IMR-90 (cell line): ENCODE results near the gene TEX14. TPM values are rescaled to one million over a fixed set of nuclear protein-coding genes. Genes with fewer than 3 reads are reported as not detected.

Experiments used
- ATAC-seq: fragments of 200-7000 bp; cut with Tn5 transposase; 2 replicates; pipeline ENCODE4 v1.9.1; 2020; ENCODE audit warnings: low read depth, mild to moderate bottlenecking, moderate library complexity
- BruUV-seq: library from RNA; stranded (reverse); fragments of 400-500 nt; replicated peaks from 2 replicates; lab custom pipeline; 2021; lab: Mats Ljungman, UMichigan
- CTCF ChIA-PET: fragments of 300-600 bp; formaldehyde crosslinking; extraction: SDS; loops from one replicate; lab custom pipeline; 2021; ENCODE audit warnings: antibody characterized with exemption; lab: Yijun Ruan, JAX
- POLR2A ChIA-PET: fragments of 300-600 bp; sonication (Branson Sonifier 250); formaldehyde crosslinking; loops from one replicate; lab custom pipeline; 2022; ENCODE audit warnings: antibody characterized with exemption; ENCODE audit not compliant: unreplicated experiment; lab: Charles Lee
- DNase-seq: peaks from one replicate; pipeline ENCODE4 v3.0.0; 2013
- H2AFZ ChIP-seq: replicated peaks from 2 replicates; pipeline ENCODE3; 2013; ENCODE audit warnings: low read length, mild to moderate bottlenecking; ENCODE audit not compliant: poor library complexity
- H2AK5ac ChIP-seq: 2 replicates; pipeline ENCODE4 v1.6.1; 2013; ENCODE audit warnings: low read depth, low read length, inconsistent platforms
- H2AK9ac ChIP-seq: replicated peaks from 2 replicates; pipeline ENCODE3; 2013; ENCODE audit warnings: mild to moderate bottlenecking, low read depth, low read length, moderate library complexity; ENCODE audit not compliant: poor library complexity
- H2BK120ac ChIP-seq: 2 replicates; pipeline ENCODE4 v1.6.1; 2013; ENCODE audit warnings: low read depth, low read length, inconsistent platforms
- H2BK15ac ChIP-seq: 3 replicates; pipeline ENCODE4 v1.6.1; 2013; ENCODE audit warnings: low read depth, low read length, inconsistent platforms
- H2BK20ac ChIP-seq: 2 replicates; pipeline ENCODE4 v1.6.1; 2013; ENCODE audit warnings: low read depth, mild to moderate bottlenecking, inconsistent platforms, low read length, moderate library complexity
- H2BK5ac ChIP-seq: 2 replicates; pipeline ENCODE4 v1.6.1; 2013; ENCODE audit warnings: mild to moderate bottlenecking, low read depth, low read length, inconsistent platforms; ENCODE audit not compliant: poor library complexity, severe bottlenecking
- H3K14ac ChIP-seq: replicated peaks from 2 replicates; pipeline ENCODE4 v1.6.1; 2013; ENCODE audit warnings: low read depth, low read length, inconsistent platforms
- H3K18ac ChIP-seq: 2 replicates; pipeline ENCODE4 v1.6.1; 2013; ENCODE audit warnings: low read depth, low read length, control low read depth
- H3K23ac ChIP-seq: 2 replicates; pipeline ENCODE4 v1.6.1; 2013; ENCODE audit warnings: low read depth, low read length, inconsistent platforms
- H3K27ac ChIP-seq: 2 replicates; pipeline ENCODE4 v1.5.1; 2013; ENCODE audit warnings: mild to moderate bottlenecking, control low read depth, low read length; ENCODE audit not compliant: insufficient read depth
- H3K27me3 ChIP-seq: 2 replicates; pipeline ENCODE4 v1.6.1; 2013; ENCODE audit warnings: low read length; ENCODE audit not compliant: control insufficient read depth, insufficient read depth
- H3K36me3 ChIP-seq: 2 replicates; pipeline ENCODE4 v1.6.1; 2013; ENCODE audit warnings: low read length, mixed read lengths; ENCODE audit not compliant: control insufficient read depth, insufficient read depth
- H3K4ac ChIP-seq: 2 replicates; pipeline ENCODE4 v1.6.1; 2013; ENCODE audit warnings: low read depth, low read length, inconsistent platforms
- H3K4me1 ChIP-seq: 2 replicates; pipeline ENCODE4 v1.6.1; 2013; ENCODE audit warnings: low read length, mixed read lengths; ENCODE audit not compliant: control insufficient read depth, insufficient read depth
- H3K4me2 ChIP-seq: 2 replicates; pipeline ENCODE4 v1.6.1; 2013; ENCODE audit warnings: low read depth, mild to moderate bottlenecking, control low read depth, low read length, moderate library complexity
- H3K4me3 ChIP-seq: 2 replicates; pipeline ENCODE4 v1.5.1; 2013; ENCODE audit warnings: low read depth, mild to moderate bottlenecking, control low read depth, low read length, moderate library complexity; ENCODE audit not compliant: insufficient read depth
- H3K56ac ChIP-seq: 2 replicates; pipeline ENCODE4 v1.6.1; 2013; ENCODE audit warnings: low read length, inconsistent platforms; ENCODE audit not compliant: insufficient read depth; ENCODE audit errors: extremely low read depth
- H3K79me1 ChIP-seq, 2 experiments: 2 replicates each; pipeline ENCODE4 v1.6.1; 2013; ENCODE audit warnings: low read length in 2 of 2, inconsistent platforms in 1 of 2, low read depth in 1 of 2
- H3K9ac ChIP-seq: 2 replicates; pipeline ENCODE4 v1.6.1; 2013; ENCODE audit warnings: low read depth, low read length, control low read depth
- H3K9me1 ChIP-seq: 2 replicates; pipeline ENCODE4 v1.6.1; 2013; ENCODE audit warnings: low read length, inconsistent platforms; ENCODE audit not compliant: insufficient read depth
- H3K9me3 ChIP-seq: 2 replicates; pipeline ENCODE4 v1.6.1; 2013; ENCODE audit warnings: low read length; ENCODE audit not compliant: control insufficient read depth, insufficient read depth
- H4K20me1 ChIP-seq: 2 replicates; pipeline ENCODE4 v1.6.1; 2013; ENCODE audit warnings: low read length, inconsistent platforms; ENCODE audit not compliant: insufficient read depth
- H4K5ac ChIP-seq: 2 replicates; pipeline ENCODE4 v1.6.1; 2013; ENCODE audit warnings: mild to moderate bottlenecking, low read depth, low read length, control low read depth
- H4K8ac ChIP-seq, 2 experiments: 2 replicates each; pipeline ENCODE4 v1.6.1; 2013; ENCODE audit warnings: low read depth in 2 of 2, low read length in 2 of 2, control low read depth in 1 of 2, inconsistent platforms in 1 of 2
- H4K91ac ChIP-seq: 2 replicates; pipeline ENCODE4 v1.6.1; 2013; ENCODE audit warnings: low read depth, low read length, inconsistent platforms; ENCODE audit not compliant: insufficient read depth
- BHLHE40 ChIP-seq: fragments of 150-350 bp; IDR thresholded peaks from 2 replicates; pipeline ENCODE4 v1.6.1; 2016; ENCODE audit warnings: mild to moderate bottlenecking, low read depth, low read length
- CEBPB ChIP-seq: IDR thresholded peaks from 2 replicates; pipeline ENCODE4 v1.6.1; 2012; ENCODE audit warnings: low read depth, low read length, improper control_type of control experiment
- CHD1 ChIP-seq: IDR thresholded peaks from 2 replicates; pipeline ENCODE4 v1.6.1; 2012; ENCODE audit warnings: low read depth, low read length, improper control_type of control experiment
- CTCF ChIP-seq: conservative IDR thresholded peaks from 2 replicates; pipeline ENCODE4 v1.5.1; 2012; ENCODE audit warnings: mild to moderate bottlenecking, low read depth, low read length, improper control_type of control experiment
- ELK1 ChIP-seq: fragments of 150-350 bp; IDR thresholded peaks from 2 replicates; pipeline ENCODE4 v1.6.1; 2016; ENCODE audit warnings: low read depth, mild to moderate bottlenecking, low read length, moderate library complexity, borderline replicate concordance
- FOS ChIP-seq: fragments of 150-350 bp; IDR thresholded peaks from 2 replicates; pipeline ENCODE4 v1.6.1; 2016; ENCODE audit warnings: low read depth, low read length
- MAFK ChIP-seq: IDR thresholded peaks from 2 replicates; pipeline ENCODE4 v1.6.1; 2012; ENCODE audit warnings: low read depth, low read length, improper control_type of control experiment
- MAZ ChIP-seq: IDR thresholded peaks from 2 replicates; pipeline ENCODE4 v1.6.1; 2012; ENCODE audit warnings: low read depth, mild to moderate bottlenecking, low read length, improper control_type of control experiment, moderate library complexity, borderline replicate concordance
- MXI1 ChIP-seq: IDR thresholded peaks from 2 replicates; pipeline ENCODE4 v1.6.1; 2012; ENCODE audit warnings: low read depth, mild to moderate bottlenecking, low read length, moderate library complexity, borderline replicate concordance
- POLR2A ChIP-seq: IDR thresholded peaks from 2 replicates; pipeline ENCODE4 v1.6.1; 2012; ENCODE audit warnings: mild to moderate bottlenecking, low read depth, low read length
- RAD21 ChIP-seq: IDR thresholded peaks from 2 replicates; pipeline ENCODE4 v1.6.1; 2012; ENCODE audit warnings: low read length, improper control_type of control experiment
- RFX5 ChIP-seq: IDR thresholded peaks from 2 replicates; pipeline ENCODE4 v1.8.0; 2012; ENCODE audit warnings: low read depth, mild to moderate bottlenecking, low read length, moderate library complexity
- SMC3 ChIP-seq: fragments of 150-350 bp; IDR thresholded peaks from 2 replicates; pipeline ENCODE4 v1.6.1; 2016; ENCODE audit warnings: low read depth, mild to moderate bottlenecking, antibody characterized with exemption, low read length, moderate library complexity
- USF2 ChIP-seq: fragments of 150-350 bp; IDR thresholded peaks from 2 replicates; pipeline ENCODE4 v1.6.1; 2017; ENCODE audit warnings: mild to moderate bottlenecking, antibody characterized with exemption, low read length, low read depth
- WGBS, 2 experiments: methylation state at CpG; one replicate each; pipeline versions ENCODE4 v1.1.5 to v1.1.7; 2013; ENCODE audit warnings: missing lambda C conversion rate in 2 of 2; ENCODE audit not compliant: insufficient read length in 1 of 2; ENCODE audit errors: extremely low coverage in 2 of 2; 5-methylcytosine and 5-hydroxymethylcytosine counted together
- dilution Hi-C: fragments of 300-500 bp; cut with HindIII; formaldehyde crosslinking; loops from one replicate; pipeline ENCODE4 v1.14.3; 2018; ENCODE audit warnings: low sequenced_read_pairs; ENCODE audit not compliant: unreplicated experiment
- in situ Hi-C: fragments of 300-500 bp; cut with MboI; formaldehyde crosslinking; loops from 3 replicates; pipeline ENCODE4 v1.14.3; 2019; ENCODE audit warnings: low sequenced_read_pairs, inconsistent platforms, mixed read lengths
- intact Hi-C: fragments of 100-400 bp; cut with micrococcal nuclease; formaldehyde crosslinking; loops from 2 replicates; pipeline ENCODE4 v1.10.0; 2022
- polyA plus RNA-seq, 3 experiments: library from polyadenylated mRNA; depleted of rRNA; stranded (reverse); fragments of >200 nt; gene quantifications; 2 replicates each; pipeline ENCODE4 v1.2.3, GENCODE V29; 2012; ENCODE audit warnings: low replicate concordance in 1 of 3
- total RNA-seq: library from RNA; depleted of rRNA; stranded (reverse); fragments of >200 nt; gene quantifications from 2 replicates; pipeline ENCODE4 v1.2.3, GENCODE V29; 2012

TEX14 gene
- total and polyA plus RNA-seq, 2 of the 4 experiments (the other 2 are of a cell fraction): not detected

GRCh38 chr17:58637011-58637570 is 54.8 kb downstream of the TEX14 start:
- H3K4ac ChIP-seq: no peak overlapping the region
- no TSS peak for BruUV-seq
- no peak overlapping the region for H3K27ac ChIP-seq
- ATAC-seq (0 out of 2 replicates have a peak, but pooled peaks have one; percentile 27), DNase-seq (no peak)
- no peak overlapping the region for H2BK15ac ChIP-seq
- H2AK5ac ChIP-seq: no peak overlapping the region
- no peak overlapping the region for H2BK120ac ChIP-seq
- dilution Hi-C loops (no loop called here), intact Hi-C loops (loop anchor here (10.0 kb wide), 1 partner anchor 518 kb away; the partner anchor contains the start of genes PRR11 and SKA2), in situ Hi-C loops (loop anchor here (10.0 kb wide), 1 partner anchor 122 kb away; the partner anchor contains the start of gene MTMR4)
- H2AK9ac ChIP-seq: no peak overlapping the region
- H4K20me1 ChIP-seq: no peaks in the 10 kb centered on the region
- H3K4me1 ChIP-seq: no peaks in the 10 kb centered on the region
- H3K79me1 ChIP-seq: no peaks in the 10 kb centered on the region
- no peak overlapping the region for H3K23ac ChIP-seq
- H3K56ac ChIP-seq: no peak overlapping the region
- POLR2A ChIA-PET: interaction anchor here (0.6 kb wide), 1 partner anchor 514 kb away, joined by 3 read pairs; no protein-coding TSS in a partner anchor
- no peak overlapping the region for H2AFZ ChIP-seq
- 70% methylated on average over 2 of the region's 12 CpGs; no CpG with 5 or more reads in 1 of the 2 experiments for WGBS, 2 experiments
- CTCF ChIA-PET: no interaction called here
- no peaks in the 10 kb centered on the region for H3K9me3 ChIP-seq
- H3K18ac ChIP-seq: no peak overlapping the region
- H3K4me3 ChIP-seq: no peak overlapping the region
- H2BK20ac ChIP-seq: no peak overlapping the region
- no peak for TF ChIP-seq CTCF
- TF ChIP-seq POLR2A: no peak
- TF ChIP-seq RFX5: no peak
- no peak for TF ChIP-seq USF2
- no peak for TF ChIP-seq MAZ
- no peak for TF ChIP-seq ELK1
- no peak for TF ChIP-seq MXI1
- TF ChIP-seq BHLHE40: no peak
- no peak for TF ChIP-seq CEBPB
- no peak for TF ChIP-seq FOS
- TF ChIP-seq SMC3: no peak
- TF ChIP-seq CHD1: no peak
- TF ChIP-seq RAD21: no peak
- TF ChIP-seq MAFK: no peak
- no peaks in the 10 kb centered on the region for H3K36me3 ChIP-seq
- no peak overlapping the region for H3K14ac ChIP-seq
- H4K91ac ChIP-seq: no peak overlapping the region
- H3K9me1 ChIP-seq: no peaks in the 10 kb centered on the region; the same call in 1 of the 2 replicates
- no peak overlapping the region for H3K9ac ChIP-seq
- H4K5ac ChIP-seq: no peak overlapping the region
- no peak overlapping the region for H3K4me2 ChIP-seq
- no peak overlapping the region for H4K8ac ChIP-seq
- H3K27me3 ChIP-seq: no peaks in the 10 kb centered on the region
- no peak overlapping the region for H2BK5ac ChIP-seq
